Suprapubic skin (tissue), 3 donors: ENCODE data around the gene FCER1G.

Experiments used
- CTCF ChIP-seq, 2 donors: fragments of 200-600 bp in 1 of 2; fragments of 450-650 bp in 1 of 2; sonication (generic) in 1 of 2; IDR thresholded peaks; one replicate each; pipeline ENCODE4 v1.5.1; 2016 to 2019; ENCODE audit warnings: antibody characterized with exemption in 2 of 2, mild to moderate bottlenecking in 1 of 2, moderate library complexity in 1 of 2
- EP300 ChIP-seq: sonication (generic); formaldehyde crosslinking; IDR thresholded peaks from one replicate; pipeline ENCODE4 v1.6.1; 2017; ENCODE audit warnings: antibody characterized with exemption
- POLR2A ChIP-seq, 2 donors: fragments of 450-650 bp; IDR thresholded peaks; one replicate each; pipeline ENCODE4 v1.6.1; 2017; ENCODE audit warnings: antibody characterized with exemption in 2 of 2, mild to moderate bottlenecking in 2 of 2, moderate library complexity in 2 of 2

DNA sequence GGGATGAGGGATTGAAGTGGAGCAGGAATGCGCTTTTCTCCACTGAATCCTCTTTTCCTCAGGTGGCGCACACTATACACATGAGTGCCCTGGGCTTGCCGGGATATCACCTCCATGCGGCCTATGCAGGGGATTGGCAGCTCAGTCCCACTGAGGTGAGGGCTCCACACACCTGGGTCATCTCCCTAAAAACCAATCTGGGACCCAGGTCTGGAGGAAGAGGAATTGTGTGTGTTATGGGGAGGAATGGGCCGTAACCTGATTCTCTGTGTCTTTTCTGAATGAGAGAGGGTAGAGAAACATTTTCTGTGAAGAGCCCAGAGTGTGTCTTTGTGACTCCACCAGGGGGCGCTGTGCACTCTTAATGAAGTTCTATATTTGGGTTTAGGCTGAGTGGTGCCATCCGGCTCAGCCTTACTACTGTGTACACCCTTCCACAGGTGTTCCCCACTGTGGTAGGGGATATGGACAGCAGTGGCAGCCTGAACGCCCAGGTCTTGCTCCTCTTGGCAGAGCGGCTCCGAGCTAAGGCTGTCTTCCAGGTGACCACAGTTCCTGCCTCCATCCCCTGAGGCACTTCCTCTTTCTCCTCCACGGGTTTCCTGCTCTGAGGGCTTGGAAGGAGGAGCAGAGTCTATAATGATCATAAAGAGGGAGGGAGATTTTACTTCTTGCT, 12.2 kb downstream of the FCER1G start:
- peak; percentile 78 to 91 for TF ChIP-seq CTCF (IDR thresholded peaks at IDR 0.05)
- no peak for TF ChIP-seq EP300
- no peak for TF ChIP-seq POLR2A (IDR thresholded peaks at IDR 0.05)
